GM10266 (cell line): ENCODE data around the gene PCDHGA5.
"Not testable (repeated sequence)": the region's sequence is repeated elsewhere in the genome, so short reads cannot be mapped to it uniquely, and the experiment has no call there.

Source experiments
- DNase-seq: peaks from one replicate; pipeline ENCODE4 v3.0.0; 2012; ENCODE audit errors: extremely low spot score
- TF ChIP-seq, protein P1 (sequence below): IDR thresholded peaks from 2 replicates; pipeline ENCODE4 v1.5.1; 2012; ENCODE audit warnings: mild to moderate bottlenecking, low read depth; ENCODE audit not compliant: control insufficient read depth, insufficient read depth; ENCODE audit errors: missing control alignments

The PCDHGA5 gene

DNA sequence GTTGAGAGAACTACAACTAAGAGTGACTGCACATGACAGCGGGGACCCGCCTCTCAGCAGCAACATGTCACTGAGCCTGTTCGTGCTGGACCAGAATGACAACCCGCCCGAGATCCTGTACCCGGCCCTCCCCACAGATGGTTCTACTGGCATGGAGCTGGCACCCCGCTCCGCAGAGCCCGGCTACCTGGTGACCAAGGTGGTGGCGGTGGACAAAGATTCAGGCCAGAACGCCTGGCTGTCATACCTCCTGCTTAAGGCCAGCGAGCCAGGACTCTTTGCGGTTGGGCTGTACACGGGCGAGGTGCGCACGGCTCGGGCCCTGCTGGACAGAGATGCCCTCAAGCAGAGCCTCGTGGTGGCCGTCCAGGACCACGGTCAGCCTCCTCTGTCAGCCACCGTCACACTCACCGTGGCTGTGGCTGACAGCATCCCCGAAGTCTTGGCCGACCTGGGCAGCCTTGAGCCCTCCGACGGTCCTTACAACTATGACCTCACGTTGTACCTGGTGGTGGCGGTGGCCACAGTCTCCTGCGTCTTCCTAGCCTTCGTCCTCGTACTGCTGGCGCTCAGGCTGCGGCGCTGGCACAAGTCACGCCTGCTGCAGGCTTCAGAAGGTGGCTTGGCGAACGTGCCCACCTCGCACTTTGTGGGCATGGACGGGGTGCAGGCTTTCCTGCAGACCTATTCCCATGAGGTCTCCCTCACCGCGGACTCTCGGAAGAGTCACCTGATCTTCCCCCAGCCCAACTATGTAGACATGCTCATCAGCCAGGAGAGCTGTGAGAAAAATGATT, 20.7 kb downstream of the PCDHGA5 start:
- no peak for DNase-seq
- TF ChIP-seq, protein P1, sequence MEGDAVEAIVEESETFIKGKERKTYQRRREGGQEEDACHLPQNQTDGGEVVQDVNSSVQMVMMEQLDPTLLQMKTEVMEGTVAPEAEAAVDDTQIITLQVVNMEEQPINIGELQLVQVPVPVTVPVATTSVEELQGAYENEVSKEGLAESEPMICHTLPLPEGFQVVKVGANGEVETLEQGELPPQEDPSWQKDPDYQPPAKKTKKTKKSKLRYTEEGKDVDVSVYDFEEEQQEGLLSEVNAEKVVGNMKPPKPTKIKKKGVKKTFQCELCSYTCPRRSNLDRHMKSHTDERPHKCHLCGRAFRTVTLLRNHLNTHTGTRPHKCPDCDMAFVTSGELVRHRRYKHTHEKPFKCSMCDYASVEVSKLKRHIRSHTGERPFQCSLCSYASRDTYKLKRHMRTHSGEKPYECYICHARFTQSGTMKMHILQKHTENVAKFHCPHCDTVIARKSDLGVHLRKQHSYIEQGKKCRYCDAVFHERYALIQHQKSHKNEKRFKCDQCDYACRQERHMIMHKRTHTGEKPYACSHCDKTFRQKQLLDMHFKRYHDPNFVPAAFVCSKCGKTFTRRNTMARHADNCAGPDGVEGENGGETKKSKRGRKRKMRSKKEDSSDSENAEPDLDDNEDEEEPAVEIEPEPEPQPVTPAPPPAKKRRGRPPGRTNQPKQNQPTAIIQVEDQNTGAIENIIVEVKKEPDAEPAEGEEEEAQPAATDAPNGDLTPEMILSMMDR: no peak

DNA sequence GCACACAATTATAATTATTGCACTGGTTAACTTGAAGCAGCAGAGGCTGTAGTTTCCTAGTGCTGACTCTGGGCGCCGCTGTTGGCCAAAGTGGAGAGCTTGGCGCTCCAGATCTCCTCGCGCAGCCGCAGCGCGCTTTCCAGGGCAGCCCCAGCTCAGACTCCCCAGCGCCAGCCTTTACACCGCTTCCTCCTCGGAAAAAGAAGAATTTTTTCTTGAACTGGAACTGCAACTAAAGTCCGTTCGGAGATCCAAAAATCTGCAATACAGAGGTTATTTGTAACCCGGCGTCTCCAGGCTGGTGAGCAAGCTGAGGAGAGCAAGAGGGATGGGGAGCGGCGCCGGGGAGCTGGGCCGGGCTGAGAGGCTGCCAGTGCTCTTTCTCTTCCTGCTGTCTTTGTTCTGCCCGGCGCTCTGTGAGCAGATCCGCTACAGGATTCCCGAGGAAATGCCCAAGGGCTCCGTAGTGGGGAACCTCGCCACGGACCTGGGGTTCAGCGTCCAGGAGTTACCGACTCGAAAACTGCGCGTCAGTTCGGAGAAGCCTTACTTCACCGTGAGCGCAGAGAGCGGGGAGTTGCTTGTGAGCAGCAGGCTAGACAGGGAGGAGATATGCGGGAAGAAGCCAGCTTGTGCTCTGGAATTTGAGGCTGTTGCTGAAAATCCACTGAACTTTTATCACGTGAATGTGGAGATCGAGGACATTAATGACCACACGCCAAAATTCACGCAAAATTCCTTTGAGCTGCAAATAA, 23.8 kb downstream of the PCDHGA5 start, which contains the start of gene PCDHGB4:
PCDHGB4 (plus strand) TSS at position 142 of the 755 bp plus-strand sequence; CDS start at position 329, 187 bp downstream.
- DNase-seq: not testable (repeated sequence)

- no peak for DNase-seq
- TF ChIP-seq, protein P1: no peak
Observed at GRCh38 chr5:141388661-141389060, 24.7 kb downstream of the PCDHGA5 start.

- no peak for DNase-seq
- TF ChIP-seq, protein P1: no peak
Observed at GRCh38 chr5:141389153-141390042, 25.4 kb downstream of the PCDHGA5 start.

DNA sequence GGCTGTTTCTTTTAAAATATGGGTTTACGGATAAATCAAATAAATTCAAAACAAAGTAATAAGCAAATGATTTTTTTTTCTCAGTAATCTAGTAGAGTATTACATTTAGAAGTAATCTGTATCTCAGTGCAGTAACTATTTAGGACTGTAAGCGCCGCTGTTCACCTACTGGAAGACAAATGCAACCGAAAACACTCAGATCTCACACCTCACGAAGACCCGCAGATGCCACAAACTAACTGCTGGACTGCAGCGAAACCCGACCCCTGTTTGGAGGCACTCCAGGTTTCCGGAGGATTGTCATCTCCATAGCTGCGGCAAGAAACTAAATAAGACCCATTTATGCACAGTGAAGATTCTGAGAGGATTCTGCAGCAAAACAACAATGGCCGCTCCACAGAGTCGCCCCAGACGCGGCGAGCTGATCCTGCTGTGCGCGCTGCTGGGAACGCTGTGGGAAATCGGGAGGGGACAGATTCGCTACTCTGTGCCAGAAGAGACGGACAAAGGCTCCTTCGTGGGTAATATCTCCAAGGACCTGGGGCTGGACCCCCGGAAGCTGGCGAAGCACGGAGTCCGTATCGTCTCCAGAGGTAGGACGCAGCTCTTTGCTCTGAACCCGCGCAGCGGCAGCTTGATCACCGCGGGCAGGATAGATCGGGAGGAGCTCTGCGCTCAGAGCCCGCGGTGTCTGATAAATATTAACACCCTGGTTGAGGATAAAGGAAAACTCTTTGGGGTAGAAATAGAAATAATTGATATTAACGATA, 28.7 kb downstream of the PCDHGA5 start, which contains the start of gene PCDHGA8:
PCDHGA8 (plus strand) TSS at position 205 of the 770 bp plus-strand sequence; CDS start at position 386, 181 bp downstream.
- no peak for DNase-seq
- TF ChIP-seq, protein P1: no peak

GRCh38 chr5:141393267-141393666, 29.3 kb downstream of the PCDHGA5 start:
- TF ChIP-seq, protein P1: no peak

GRCh38 chr5:141394401-141395187, 30.6 kb downstream of the PCDHGA5 start:
- not testable (repeated sequence) for DNase-seq

More at GRCh38 chr5:141393267-141393666, 29.3 kb downstream of the PCDHGA5 start:
- DNase-seq: no peak
